Measurements from ENCODE around the gene UBAP1L. TPM values are rescaled to one million over a fixed set of nuclear protein-coding genes. Genes with fewer than 3 reads are reported as not detected.
A peak's percentile ranks its signal among the peaks of the same experiment; 100 is the strongest.
"Not testable (repeated sequence)": the region's sequence is repeated elsewhere in the genome, so short reads cannot be mapped to it uniquely, and the experiment has no call there.

The UBAP1L gene
- total RNA-seq, 1 donor from 2014 or later: 4.6 TPM

GRCh38 chr15:65044724-65045481 is 70.1 kb downstream of the UBAP1L start, which contains the start of gene SLC51B:
SLC51B (plus strand) TSS chr15:65045387; CDS start chr15:65050005, 4,618 bp downstream.
- Mint-ChIP-seq H3K36me3 (ENCODE audit: unreplicated experiment) (peaks cover 6% of the 10 kb centered on the region), H3K4me3 (ENCODE audit: unreplicated experiment) (peak within 1 kb of the TSS; percentile 67), H3K27me3 (ENCODE audit: unreplicated experiment) (peaks cover 21% of the 10 kb centered on the region), H3K9me3 (ENCODE audit: unreplicated experiment) (peaks cover 18% of the 10 kb centered on the region), H3K27ac (ENCODE audit: unreplicated experiment) (peak within 1 kb of the TSS; percentile 97), H3K4me1 (ENCODE audit: low read depth, unreplicated experiment) (peaks cover 35% of the 10 kb centered on the region)
- DNase-seq: peak; percentile 88
- no peak for TF ChIP-seq CTCF (IDR thresholded peaks at IDR 0.05; ENCODE audit: partially characterized antibody, unreplicated experiment)

GRCh38 chr15:65044218-65044617 is 70.8 kb downstream of the UBAP1L start:
- peaks cover 18% of the 10 kb centered on the region for H3K9me3 Mint-ChIP-seq (ENCODE audit: unreplicated experiment)
- peaks cover 28% of the 10 kb centered on the region for H3K4me1 Mint-ChIP-seq (ENCODE audit: low read depth, unreplicated experiment)
- DNase-seq; H3K27ac Mint-ChIP-seq (ENCODE audit: unreplicated experiment); H3K4me3 Mint-ChIP-seq (ENCODE audit: unreplicated experiment); H3K36me3 Mint-ChIP-seq (ENCODE audit: unreplicated experiment): not testable (repeated sequence)
- H3K27me3 Mint-ChIP-seq (ENCODE audit: unreplicated experiment): peaks cover 21% of the 10 kb centered on the region

- TF ChIP-seq CTCF (IDR thresholded peaks at IDR 0.05; ENCODE audit: partially characterized antibody, unreplicated experiment): no peak
- peaks cover 16% of the 10 kb centered on the region for H3K9me3 Mint-ChIP-seq (ENCODE audit: unreplicated experiment)
- peaks cover 19% of the 10 kb centered on the region for H3K4me1 Mint-ChIP-seq (ENCODE audit: low read depth, unreplicated experiment)
- no peak overlapping the region for H3K4me3 Mint-ChIP-seq (ENCODE audit: unreplicated experiment)
- H3K27ac Mint-ChIP-seq (ENCODE audit: unreplicated experiment): no peak overlapping the region
- peaks cover 6% of the 10 kb centered on the region for H3K36me3 Mint-ChIP-seq (ENCODE audit: unreplicated experiment)
- peaks cover 21% of the 10 kb centered on the region for H3K27me3 Mint-ChIP-seq (ENCODE audit: unreplicated experiment)
- no peak for DNase-seq
Measured at GRCh38 chr15:65042776-65043327, 72.1 kb downstream of the UBAP1L start.

Other genes starting within 250 kb of the UBAP1L start
- gene ANKDD1A, start 203.3 kb downstream of the UBAP1L start, total RNA-seq (ENCODE audit: unreplicated experiment): 6.8 TPM
- gene SPG21, start 125.3 kb downstream of the UBAP1L start, total RNA-seq (ENCODE audit: unreplicated experiment): 82.7 TPM
- gene MTFMT, start 85.6 kb downstream of the UBAP1L start, total RNA-seq (ENCODE audit: unreplicated experiment): 12.6 TPM
- gene SLC51B, start 69.8 kb downstream of the UBAP1L start, total RNA-seq (ENCODE audit: unreplicated experiment): not detected
- gene RASL12, start 47.2 kb downstream of the UBAP1L start, total RNA-seq (ENCODE audit: unreplicated experiment): 0.44 TPM
- not detected for gene KBTBD13, start 38.5 kb downstream of the UBAP1L start, total RNA-seq (ENCODE audit: unreplicated experiment)
- 13.6 TPM for gene PDCD7, start 18.6 kb upstream of the UBAP1L start, total RNA-seq (ENCODE audit: unreplicated experiment)
- gene CLPX, start 70.1 kb upstream of the UBAP1L start, total RNA-seq (ENCODE audit: unreplicated experiment): 28.6 TPM
- gene CILP, start 96.3 kb upstream of the UBAP1L start, total RNA-seq (ENCODE audit: unreplicated experiment): 0.12 TPM
- 6.8 TPM for gene PARP16, start 171.7 kb upstream of the UBAP1L start, total RNA-seq (ENCODE audit: unreplicated experiment)
- not detected for gene RNU5A-1, start 180.9 kb upstream of the UBAP1L start, total RNA-seq (ENCODE audit: unreplicated experiment)
- not detected for gene RNU5B-1, start 189.5 kb upstream of the UBAP1L start, total RNA-seq (ENCODE audit: unreplicated experiment)